Natural killer cell treated with Interleukin-12 subunit alpha and Interleukin-12 subunit beta and Interleukin-15 and Interleukin-18, amount 100 ng/mL, for 72 hours (primary cell): ENCODE data around the gene MARF1. TPM values are rescaled to one million over a fixed set of nuclear protein-coding genes. Genes with fewer than 3 reads are reported as not detected.
A peak's percentile ranks its signal among the peaks of the same experiment; 100 is the strongest.
"Not testable (repeated sequence)": the region's sequence is repeated elsewhere in the genome, so short reads cannot be mapped to it uniquely, and the experiment has no call there.

Experiments used
- ATAC-seq, 2 donors: fragments of 150-1000 bp; cut with Tn5 transposase in 1 of 2; sonication (Bioruptor Pico), chemical (Tn5 transposase) in 1 of 2; 2 replicates each; pipeline ENCODE4 v1.10.0; 2021
- DNase-seq: peaks from one replicate; pipeline ENCODE4 v3.0.0; 2022; ENCODE audit warnings: low spot score
- H3K27ac Mint-ChIP-seq, 2 donors: 1 replicate in 1 of 2; 2 replicates in 1 of 2; pipeline ENCODE4 v1.8.0; 2022; ENCODE audit warnings: mixed read lengths in 2 of 2, mild to moderate bottlenecking in 1 of 2, moderate library complexity in 1 of 2
- H3K27me3 Mint-ChIP-seq, 2 donors: 1 replicate in 1 of 2; 2 replicates in 1 of 2; pipeline ENCODE4 v1.8.0; 2022; ENCODE audit warnings: mixed read lengths in 2 of 2
- H3K36me3 Mint-ChIP-seq: one replicate; pipeline ENCODE4 v1.8.0; 2022; ENCODE audit warnings: mixed read lengths
- H3K4me1 Mint-ChIP-seq, 2 donors: 1 replicate in 1 of 2; 2 replicates in 1 of 2; pipeline ENCODE4 v1.8.0; 2022; ENCODE audit warnings: low read depth in 2 of 2, mixed read lengths in 2 of 2, mild to moderate bottlenecking in 1 of 2
- H3K4me3 Mint-ChIP-seq: one replicate; pipeline ENCODE4 v1.8.0; 2022; ENCODE audit warnings: mixed read lengths
- H3K9me3 Mint-ChIP-seq: 2 replicates; pipeline ENCODE4 v1.8.0; 2022; ENCODE audit warnings: mixed read lengths
- total RNA-seq, 2 donors: library from RNA; stranded (reverse); gene quantifications; one replicate each; pipeline ENCODE4 v1.2.3, GENCODE V29; 2022

The MARF1 gene
- total RNA-seq, 2 donors from 2014 or later: 63.9 to 76.0 TPM

GRCh38 chr16:15608398-15609285, 34.3 kb downstream of the MARF1 start:
- Mint-ChIP-seq H3K9me3 (no peaks in the 10 kb centered on the region), H3K36me3 (peaks cover 39% of the 10 kb centered on the region), H3K4me3 (no peak overlapping the region), H3K4me1 (peaks cover 15 to 24% of the 10 kb centered on the region in 2 donors), H3K27ac (peak overlapping the region in 1 of 2 donors; percentile 56), H3K27me3 (no peaks in the 10 kb centered on the region)
- ATAC-seq (no peak), DNase-seq (no peak)

GRCh38 chr16:15607700-15608396, 35.1 kb downstream of the MARF1 start:
- peak overlapping the region; percentile 46 to 56 for H3K27ac Mint-ChIP-seq
- ATAC-seq (peak; percentile 53 to 60), DNase-seq (no peak)
- H3K36me3 Mint-ChIP-seq: peaks cover 40% of the 10 kb centered on the region
- no peaks in the 10 kb centered on the region for H3K27me3 Mint-ChIP-seq
- H3K4me3 Mint-ChIP-seq: no peak overlapping the region
- no peaks in the 10 kb centered on the region for H3K9me3 Mint-ChIP-seq
- H3K4me1 Mint-ChIP-seq: peaks cover 15 to 23% of the 10 kb centered on the region in 2 donors

GRCh38 chr16:15607221-15607699, 35.7 kb downstream of the MARF1 start:
- Mint-ChIP-seq H3K36me3 (peaks cover 43% of the 10 kb centered on the region), H3K4me1 (peaks cover 17 to 23% of the 10 kb centered on the region in 2 donors), H3K27ac (peak overlapping the region; percentile 59 to 89)
- DNase-seq, H3K9me3 Mint-ChIP-seq, ATAC-seq, H3K4me3 Mint-ChIP-seq, H3K27me3 Mint-ChIP-seq: not testable (repeated sequence)

GRCh38 chr16:15606518-15607220, 36.3 kb downstream of the MARF1 start:
- Mint-ChIP-seq H3K36me3 (peaks cover 48% of the 10 kb centered on the region), H3K4me1 (peaks cover 20 to 23% of the 10 kb centered on the region in 2 donors), H3K27me3 (no peaks in the 10 kb centered on the region), H3K9me3 (no peaks in the 10 kb centered on the region), H3K27ac (peak overlapping the region; percentile 59 to 89), H3K4me3 (no peak overlapping the region)
- no peak for DNase-seq
- ATAC-seq: no peak

GRCh38 chr16:15605839-15606517, 37.0 kb downstream of the MARF1 start:
- ATAC-seq (peak in 1 of 2 donors; percentile 6), DNase-seq (no peak)
- Mint-ChIP-seq H3K36me3 (peaks cover 48% of the 10 kb centered on the region), H3K9me3 (no peaks in the 10 kb centered on the region), H3K27me3 (no peaks in the 10 kb centered on the region), H3K4me3 (no peak overlapping the region), H3K27ac (peak overlapping the region; percentile 59 to 89), H3K4me1 (peaks cover 20 to 23% of the 10 kb centered on the region in 2 donors)

GRCh38 chr16:15604460-15605440, 38.2 kb downstream of the MARF1 start:
- H3K27ac Mint-ChIP-seq: peak overlapping the region in 1 of 2 donors; percentile 12
- H3K4me3 Mint-ChIP-seq: no peak overlapping the region
- peaks cover 48% of the 10 kb centered on the region for H3K36me3 Mint-ChIP-seq
- H3K27me3 Mint-ChIP-seq: no peaks in the 10 kb centered on the region
- DNase-seq: no peak
- no peak for ATAC-seq
- H3K4me1 Mint-ChIP-seq: peaks cover 20 to 23% of the 10 kb centered on the region in 2 donors
- no peaks in the 10 kb centered on the region for H3K9me3 Mint-ChIP-seq

GRCh38 chr16:15602285-15603044, 40.5 kb downstream of the MARF1 start:
- no peak overlapping the region for H3K4me3 Mint-ChIP-seq
- H3K27ac Mint-ChIP-seq: peak overlapping the region in 1 of 2 donors; percentile 0
- peaks cover 38% of the 10 kb centered on the region for H3K36me3 Mint-ChIP-seq
- no peaks in the 10 kb centered on the region for H3K27me3 Mint-ChIP-seq
- no peak for DNase-seq
- no peaks in the 10 kb centered on the region for H3K9me3 Mint-ChIP-seq
- no peak for ATAC-seq
- peaks cover 20 to 27% of the 10 kb centered on the region in 2 donors for H3K4me1 Mint-ChIP-seq

- no peaks in the 10 kb centered on the region for H3K27me3 Mint-ChIP-seq
- no peak overlapping the region for H3K4me3 Mint-ChIP-seq
- no peak for ATAC-seq
- no peaks in the 10 kb centered on the region for H3K9me3 Mint-ChIP-seq
- peaks cover 34% of the 10 kb centered on the region for H3K36me3 Mint-ChIP-seq
- H3K27ac Mint-ChIP-seq: peak overlapping the region in 1 of 2 donors; percentile 0
- peaks cover 13 to 20% of the 10 kb centered on the region in 2 donors for H3K4me1 Mint-ChIP-seq
- DNase-seq: no peak
Measured at GRCh38 chr16:15601212-15601879, 41.6 kb downstream of the MARF1 start.

GRCh38 chr16:15599303-15600070, 43.5 kb downstream of the MARF1 start:
- peak overlapping the region in 1 of 2 donors; percentile 21 for H3K27ac Mint-ChIP-seq
- H3K4me3 Mint-ChIP-seq: no peak overlapping the region
- no peaks in the 10 kb centered on the region for H3K9me3 Mint-ChIP-seq
- peaks cover 42% of the 10 kb centered on the region for H3K36me3 Mint-ChIP-seq
- DNase-seq (no peak), ATAC-seq (no peak)
- peaks cover 21 to 25% of the 10 kb centered on the region in 2 donors for H3K4me1 Mint-ChIP-seq
- no peaks in the 10 kb centered on the region for H3K27me3 Mint-ChIP-seq

- Mint-ChIP-seq H3K27me3 (no peaks in the 10 kb centered on the region), H3K9me3 (no peaks in the 10 kb centered on the region), H3K4me1 (peaks cover 28 to 29% of the 10 kb centered on the region in 2 donors), H3K27ac (peak overlapping the region in 1 of 2 donors; percentile 66), H3K36me3 (peaks cover 41% of the 10 kb centered on the region), H3K4me3 (no peak overlapping the region)
- no peak for DNase-seq
- no peak for ATAC-seq
Measured at GRCh38 chr16:15598648-15599190, 44.2 kb downstream of the MARF1 start.
